Measurements from ENCODE around the gene RALGPS1. TPM values are rescaled to one million over a fixed set of nuclear protein-coding genes. Genes with fewer than 3 reads are reported as not detected.
A peak's percentile ranks its signal among the peaks of the same experiment; 100 is the strongest.

Gene RALGPS1
- total RNA-seq, 1 experiment from 2014 or later = 8.2 TPM

DNA sequence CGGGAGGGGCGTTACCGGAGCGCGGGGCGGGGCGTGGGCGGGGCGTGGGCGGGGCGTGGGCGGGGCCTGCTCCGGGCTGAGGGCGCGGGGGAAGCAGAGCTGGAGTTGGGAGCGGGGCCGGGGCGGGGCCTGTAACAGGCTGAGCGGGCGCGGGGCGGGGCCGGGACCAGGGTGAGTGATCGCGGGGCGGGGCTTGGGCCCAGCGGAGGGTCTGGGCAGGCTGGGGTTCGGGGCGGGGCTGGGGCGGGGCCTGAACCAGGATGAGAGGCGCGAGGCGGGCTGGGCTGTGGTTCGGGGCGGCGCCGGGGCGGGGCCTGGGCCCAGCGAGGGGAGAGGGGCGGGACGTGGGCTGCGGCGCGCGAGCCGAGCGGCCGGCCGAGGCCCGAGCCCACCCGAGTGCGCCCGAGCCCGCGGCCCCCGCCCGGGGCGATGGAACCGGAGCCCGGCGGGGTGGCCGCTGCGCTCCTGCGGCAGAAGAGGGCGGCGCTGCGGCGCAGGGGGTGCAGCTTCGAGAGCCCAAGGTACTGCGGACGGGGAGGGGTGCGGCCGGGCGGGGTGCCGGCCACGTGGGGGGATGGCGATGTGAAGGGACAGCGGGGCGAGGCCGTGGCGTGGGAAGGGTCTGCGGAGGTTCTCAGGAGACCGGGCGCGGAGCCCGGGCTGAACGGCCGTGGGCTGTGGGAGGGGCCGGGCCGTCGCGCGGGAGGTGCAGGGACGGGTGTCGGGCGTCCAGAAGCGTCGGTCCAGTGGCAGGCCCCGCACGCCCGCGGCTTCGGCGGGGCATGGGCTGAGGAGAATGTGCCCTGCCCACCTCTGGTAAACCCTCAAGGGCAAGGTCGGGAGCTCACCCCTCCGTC, 310.5 kb downstream of the RALGPS1 start:
- Histone ChIP-seq H3K79me2 (ENCODE audit: low read length) (no peaks in the 10 kb centered on the region), H3K4me3 (ENCODE audit: low read length) (peak overlapping the region; percentile 57; the same call in 1 of the 2 replicates), H3K27me3 (ENCODE audit: low read length) (no peaks in the 10 kb centered on the region), H3K4me1 (ENCODE audit: low read length) (peaks cover 17% of the 10 kb centered on the region), H3K9me2 (replicated peaks; ENCODE audit: insufficient read depth, low read length) (no peaks in the 10 kb centered on the region), H3K9ac (ENCODE audit: low read length) (0 out of 2 replicates have a peak overlapping the region, but pooled peaks have one; percentile 30), H4K20me1 (ENCODE audit: insufficient read depth, low read depth, low read length) (no peaks in the 10 kb centered on the region), H3K4me2 (ENCODE audit: low read depth, low read length, poor library complexity, severe bottlenecking) (peak overlapping the region; percentile 59), H3K36me3 (ENCODE audit: insufficient read depth, low read length) (no peaks in the 10 kb centered on the region), H3K9me3 (ENCODE audit: low read length) (no peaks in the 10 kb centered on the region), H3K27ac (ENCODE audit: low read length) (no peak overlapping the region), H2AFZ (ENCODE audit: low read length) (peak overlapping the region; percentile 81; the same call in 1 of the 2 replicates)
- peak; percentile 96 for DNase-seq

DNA sequence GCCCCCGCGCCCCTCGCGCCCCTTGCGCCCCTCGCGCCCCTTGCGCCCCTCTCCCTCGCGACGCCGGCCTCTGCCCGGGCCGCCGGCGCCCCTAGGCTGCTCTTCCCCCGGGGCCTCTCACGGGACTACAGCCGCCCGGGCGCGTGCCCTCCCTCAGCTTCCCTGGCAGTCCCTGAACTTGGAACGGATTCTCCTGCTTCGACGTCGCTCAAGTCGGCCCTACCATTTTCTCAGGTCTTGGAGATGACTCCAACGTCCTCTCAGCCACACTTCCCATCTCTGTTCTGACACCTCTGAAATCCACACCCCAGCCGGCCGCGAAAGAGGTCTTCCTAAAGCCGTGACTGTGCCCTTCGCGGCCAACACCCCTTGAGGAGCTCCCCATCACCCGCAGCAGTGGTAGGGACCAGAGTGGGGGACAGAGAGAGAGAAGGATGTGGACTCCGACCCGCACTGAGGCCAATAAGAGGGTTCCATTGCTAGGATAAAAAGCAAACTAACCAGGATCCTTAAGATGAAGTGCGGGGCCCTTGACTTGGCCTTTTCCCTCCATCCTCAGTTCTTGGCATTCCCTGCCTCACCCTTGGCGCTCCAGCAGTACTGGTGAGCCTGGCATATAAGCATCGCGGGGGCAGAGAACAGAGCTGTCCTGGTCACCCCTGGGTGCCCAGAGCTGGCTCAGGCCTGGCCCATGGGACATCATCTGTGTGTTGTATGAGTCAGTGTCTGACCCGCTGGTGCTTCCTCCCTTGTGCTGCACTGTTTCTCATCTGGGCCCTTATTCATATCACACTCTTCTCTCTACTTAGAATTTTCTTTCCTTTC, 311.4 kb downstream of the RALGPS1 start:
- H3K9me3 ChIP-seq (ENCODE audit: low read length) = no peaks in the 10 kb centered on the region
- no peaks in the 10 kb centered on the region for H3K79me2 ChIP-seq (ENCODE audit: low read length)
- no peaks in the 10 kb centered on the region for H3K27me3 ChIP-seq (ENCODE audit: low read length)
- no peak overlapping the region for H2AFZ ChIP-seq (ENCODE audit: low read length)
- H3K9me2 ChIP-seq (replicated peaks; ENCODE audit: insufficient read depth, low read length) = no peaks in the 10 kb centered on the region
- H3K4me2 ChIP-seq (ENCODE audit: low read depth, low read length, poor library complexity, severe bottlenecking) = no peak overlapping the region
- H4K20me1 ChIP-seq (ENCODE audit: insufficient read depth, low read depth, low read length) = no peaks in the 10 kb centered on the region
- peaks cover 17% of the 10 kb centered on the region for H3K4me1 ChIP-seq (ENCODE audit: low read length)
- no peak for DNase-seq
- H3K36me3 ChIP-seq (ENCODE audit: insufficient read depth, low read length) = no peaks in the 10 kb centered on the region
- H3K4me3 ChIP-seq (ENCODE audit: low read length) = no peak overlapping the region
- no peak overlapping the region for H3K27ac ChIP-seq (ENCODE audit: low read length)
- no peak overlapping the region for H3K9ac ChIP-seq (ENCODE audit: low read length)

DNA sequence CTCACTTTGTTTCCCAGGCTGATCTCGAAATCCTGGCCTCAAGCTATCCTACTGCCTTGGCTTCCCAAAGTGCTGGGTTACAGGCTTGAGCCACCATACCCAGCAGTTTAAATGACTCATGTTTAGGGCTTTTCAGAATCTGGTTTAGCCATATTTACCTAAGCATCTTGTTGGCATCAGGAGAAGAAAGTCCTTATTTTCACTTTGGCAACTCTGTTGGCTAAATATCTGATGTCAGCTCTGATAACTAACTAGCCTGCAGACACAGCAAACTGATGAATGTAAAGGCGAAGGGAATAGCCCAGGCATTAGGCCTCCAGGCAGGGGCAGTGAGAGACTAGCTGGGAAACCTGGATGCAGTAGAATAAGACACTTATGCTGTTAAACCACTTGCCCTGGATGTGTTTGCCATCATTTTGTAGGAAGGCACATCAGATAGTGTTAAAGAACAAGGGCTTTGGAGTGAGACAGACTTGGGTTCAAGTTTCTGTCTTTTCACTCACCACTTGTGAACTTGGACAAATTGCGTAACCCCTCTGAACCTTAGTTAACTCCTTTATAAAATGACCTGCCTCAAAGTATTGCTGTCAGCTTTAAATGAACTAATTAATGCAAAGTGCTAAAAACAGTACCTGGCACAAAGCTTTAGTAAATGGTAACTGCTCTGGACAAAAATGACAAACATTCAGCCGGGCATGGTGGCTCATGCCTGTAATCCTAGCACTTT, 315.3 kb downstream of the RALGPS1 start:
- Histone ChIP-seq H3K9me3 (ENCODE audit: low read length) (no peaks in the 10 kb centered on the region), H3K27me3 (ENCODE audit: low read length) (no peaks in the 10 kb centered on the region), H3K27ac (ENCODE audit: low read length) (no peak overlapping the region), H3K4me3 (ENCODE audit: low read length) (no peak overlapping the region), H4K20me1 (ENCODE audit: insufficient read depth, low read depth, low read length) (no peaks in the 10 kb centered on the region), H3K4me1 (ENCODE audit: low read length) (peaks cover 6% of the 10 kb centered on the region), H3K4me2 (ENCODE audit: low read depth, low read length, poor library complexity, severe bottlenecking) (no peak overlapping the region), H3K9me2 (replicated peaks; ENCODE audit: insufficient read depth, low read length) (no peaks in the 10 kb centered on the region), H3K9ac (ENCODE audit: low read length) (no peak overlapping the region), H3K79me2 (ENCODE audit: low read length) (no peaks in the 10 kb centered on the region), H3K36me3 (ENCODE audit: insufficient read depth, low read length) (no peaks in the 10 kb centered on the region), H2AFZ (ENCODE audit: low read length) (no peak overlapping the region)
- no peak for DNase-seq

DNA sequence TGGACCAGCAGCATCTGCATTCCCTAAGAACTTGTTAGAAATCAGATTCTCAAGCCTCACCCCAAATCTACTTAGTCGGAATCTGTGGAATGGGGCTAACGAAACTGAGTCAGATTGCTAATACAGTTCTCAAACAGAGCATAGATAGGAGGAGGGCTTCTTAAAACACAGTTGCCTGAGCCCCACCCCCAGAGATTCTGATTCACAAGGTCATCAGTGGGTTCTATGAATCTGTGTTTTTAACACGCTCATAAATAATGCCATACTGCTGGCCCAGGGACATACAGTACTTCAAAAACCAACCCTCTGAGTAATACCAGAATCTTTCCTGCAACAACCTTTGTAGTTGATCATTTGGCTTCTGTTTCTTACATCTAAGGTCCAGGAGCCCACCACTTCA, 317.1 kb downstream of the RALGPS1 start:
- no peak overlapping the region for H3K27ac ChIP-seq (ENCODE audit: low read length)
- no peak for DNase-seq
- H3K9ac ChIP-seq (ENCODE audit: low read length) = no peak overlapping the region
- no peaks in the 10 kb centered on the region for H3K9me3 ChIP-seq (ENCODE audit: low read length)
- H4K20me1 ChIP-seq (ENCODE audit: insufficient read depth, low read depth, low read length) = no peaks in the 10 kb centered on the region
- no peaks in the 10 kb centered on the region for H3K4me1 ChIP-seq (ENCODE audit: low read length)
- no peaks in the 10 kb centered on the region for H3K79me2 ChIP-seq (ENCODE audit: low read length)
- H3K4me3 ChIP-seq (ENCODE audit: low read length) = no peak overlapping the region
- H2AFZ ChIP-seq (ENCODE audit: low read length) = no peak overlapping the region
- no peaks in the 10 kb centered on the region for H3K9me2 ChIP-seq (replicated peaks; ENCODE audit: insufficient read depth, low read length)
- H3K36me3 ChIP-seq (ENCODE audit: insufficient read depth, low read length) = no peaks in the 10 kb centered on the region
- H3K27me3 ChIP-seq (ENCODE audit: low read length) = no peaks in the 10 kb centered on the region
- no peak overlapping the region for H3K4me2 ChIP-seq (ENCODE audit: low read depth, low read length, poor library complexity, severe bottlenecking)

DNA sequence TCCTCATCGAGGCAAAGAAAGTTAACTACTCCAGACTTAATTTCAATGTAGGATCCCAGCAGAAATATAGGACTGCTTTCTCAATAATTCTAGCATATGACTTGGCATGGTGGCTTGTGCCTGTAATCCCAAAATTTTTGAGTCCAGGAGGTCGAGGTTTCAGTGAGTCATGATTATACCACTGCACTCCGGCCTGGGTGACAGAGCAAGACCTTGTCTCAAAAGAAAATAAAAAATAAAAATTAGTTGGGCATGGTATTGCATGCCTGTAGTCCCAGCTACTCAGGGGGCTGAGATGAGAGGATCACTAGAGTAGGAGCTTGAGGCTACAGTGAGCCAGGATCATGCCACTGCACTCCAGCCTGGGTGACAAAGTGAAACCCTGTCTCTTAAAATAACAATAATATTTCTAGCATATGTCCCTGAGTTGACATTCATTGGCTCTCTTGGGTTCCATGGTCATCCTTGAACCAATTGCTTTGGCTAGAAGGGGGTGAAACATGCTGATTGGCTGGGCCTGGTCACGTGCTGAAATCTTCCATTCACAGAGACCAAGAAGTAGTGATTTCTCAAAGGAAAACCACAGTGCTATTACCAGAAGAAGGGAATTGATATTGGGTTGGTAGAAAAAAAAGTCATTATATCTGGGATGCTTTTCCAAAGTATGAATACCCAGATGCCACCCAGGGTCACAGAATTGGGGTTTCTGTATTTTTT, 318.4 kb downstream of the RALGPS1 start:
- Histone ChIP-seq H3K4me3 (ENCODE audit: low read length) (no peak overlapping the region), H2AFZ (ENCODE audit: low read length) (no peak overlapping the region), H3K4me2 (ENCODE audit: low read depth, low read length, poor library complexity, severe bottlenecking) (no peak overlapping the region), H3K36me3 (ENCODE audit: insufficient read depth, low read length) (no peaks in the 10 kb centered on the region), H3K79me2 (ENCODE audit: low read length) (no peaks in the 10 kb centered on the region), H3K9me3 (ENCODE audit: low read length) (no peaks in the 10 kb centered on the region), H3K9ac (ENCODE audit: low read length) (no peak overlapping the region), H3K9me2 (replicated peaks; ENCODE audit: insufficient read depth, low read length) (no peaks in the 10 kb centered on the region), H3K27me3 (ENCODE audit: low read length) (no peaks in the 10 kb centered on the region), H4K20me1 (ENCODE audit: insufficient read depth, low read depth, low read length) (no peaks in the 10 kb centered on the region), H3K4me1 (ENCODE audit: low read length) (no peaks in the 10 kb centered on the region), H3K27ac (ENCODE audit: low read length) (no peak overlapping the region)
- peak; percentile 55 for DNase-seq

DNA sequence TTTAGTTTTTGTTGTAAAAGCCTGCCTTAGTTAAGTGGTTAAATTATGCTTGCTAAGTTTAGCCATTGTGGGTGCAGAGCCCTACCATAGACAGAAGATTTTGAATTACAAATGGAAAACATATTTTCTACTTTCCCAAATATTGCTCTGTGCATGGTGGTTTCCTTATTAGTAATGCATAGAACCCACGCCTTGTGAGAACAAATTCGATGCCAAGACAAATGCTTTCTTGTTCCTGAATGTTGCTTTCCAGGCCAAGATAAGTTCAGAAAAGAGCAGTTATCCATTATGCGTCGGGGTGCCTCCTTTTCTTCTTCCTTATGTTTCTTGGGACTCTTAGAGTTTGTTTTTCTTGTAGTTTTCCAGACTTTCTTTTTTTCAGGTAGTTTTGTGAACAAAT, 319.0 kb downstream of the RALGPS1 start:
- H2AFZ ChIP-seq (ENCODE audit: low read length) = no peak overlapping the region
- H3K4me2 ChIP-seq (ENCODE audit: low read depth, low read length, poor library complexity, severe bottlenecking) = no peak overlapping the region
- H3K4me3 ChIP-seq (ENCODE audit: low read length) = no peak overlapping the region
- H3K4me1 ChIP-seq (ENCODE audit: low read length) = no peaks in the 10 kb centered on the region
- H3K27me3 ChIP-seq (ENCODE audit: low read length) = no peaks in the 10 kb centered on the region
- H3K9ac ChIP-seq (ENCODE audit: low read length) = no peak overlapping the region
- no peaks in the 10 kb centered on the region for H3K9me3 ChIP-seq (ENCODE audit: low read length)
- H4K20me1 ChIP-seq (ENCODE audit: insufficient read depth, low read depth, low read length) = no peaks in the 10 kb centered on the region
- no peaks in the 10 kb centered on the region for H3K36me3 ChIP-seq (ENCODE audit: insufficient read depth, low read length)
- no peaks in the 10 kb centered on the region for H3K9me2 ChIP-seq (replicated peaks; ENCODE audit: insufficient read depth, low read length)
- H3K79me2 ChIP-seq (ENCODE audit: low read length) = no peaks in the 10 kb centered on the region
- no peak for DNase-seq
- H3K27ac ChIP-seq (ENCODE audit: low read length) = no peak overlapping the region

DNA sequence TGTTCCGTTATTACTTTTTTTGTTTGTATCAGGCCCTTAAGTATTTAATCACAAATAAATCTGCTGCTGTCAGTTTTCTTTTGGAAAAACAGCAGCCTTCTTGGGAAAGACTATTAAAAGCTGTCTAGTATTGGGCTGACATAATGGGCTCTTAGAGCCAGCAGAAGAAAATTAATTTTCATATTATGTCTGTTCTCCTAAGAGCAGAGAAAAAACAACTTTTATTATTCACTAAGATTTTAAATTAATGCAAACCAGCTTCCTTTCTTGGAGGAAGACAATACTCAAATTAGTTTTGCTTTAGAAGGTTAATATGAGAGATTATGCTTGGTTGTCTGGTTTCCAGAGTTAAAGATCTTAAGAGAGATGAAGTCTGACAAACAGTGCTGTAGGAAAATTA, 319.4 kb downstream of the RALGPS1 start:
- no peak for DNase-seq

More for the DNA sequence above, 319.4 kb downstream of the RALGPS1 start:
- Histone ChIP-seq H3K9me3 (ENCODE audit: low read length) (no peaks in the 10 kb centered on the region), H3K27me3 (ENCODE audit: low read length) (no peaks in the 10 kb centered on the region), H3K4me1 (ENCODE audit: low read length) (no peaks in the 10 kb centered on the region), H3K4me2 (ENCODE audit: low read depth, low read length, poor library complexity, severe bottlenecking) (no peak overlapping the region), H3K79me2 (ENCODE audit: low read length) (no peaks in the 10 kb centered on the region), H3K9me2 (replicated peaks; ENCODE audit: insufficient read depth, low read length) (no peaks in the 10 kb centered on the region), H3K27ac (ENCODE audit: low read length) (no peak overlapping the region), H3K9ac (ENCODE audit: low read length) (no peak overlapping the region), H3K4me3 (ENCODE audit: low read length) (no peak overlapping the region), H2AFZ (ENCODE audit: low read length) (no peak overlapping the region), H4K20me1 (ENCODE audit: insufficient read depth, low read depth, low read length) (no peaks in the 10 kb centered on the region), H3K36me3 (ENCODE audit: insufficient read depth, low read length) (no peaks in the 10 kb centered on the region)
